IMR-90 (cell line): Measurements from ENCODE around the gene PCDHB12. TPM values are rescaled to one million over a fixed set of nuclear protein-coding genes. Genes with fewer than 3 reads are reported as not detected.
A peak's percentile ranks its signal among the peaks of the same experiment; 100 is the strongest.

ENCODE experiments used
- ATAC-seq: fragments of 200-7000 bp; cut with Tn5 transposase; 2 replicates; pipeline ENCODE4 v1.9.1; 2020; ENCODE audit warnings: low read depth, mild to moderate bottlenecking, moderate library complexity
- BruUV-seq: library from RNA; stranded (reverse); fragments of 400-500 nt; replicated peaks from 2 replicates; lab custom pipeline; 2021; lab: Mats Ljungman, UMichigan
- CTCF ChIA-PET: fragments of 300-600 bp; formaldehyde crosslinking; extraction: SDS; loops from one replicate; lab custom pipeline; 2021; ENCODE audit warnings: antibody characterized with exemption; lab: Yijun Ruan, JAX
- POLR2A ChIA-PET: fragments of 300-600 bp; sonication (Branson Sonifier 250); formaldehyde crosslinking; loops from one replicate; lab custom pipeline; 2022; ENCODE audit warnings: antibody characterized with exemption; ENCODE audit not compliant: unreplicated experiment; lab: Charles Lee
- DNase-seq: peaks from one replicate; pipeline ENCODE4 v3.0.0; 2013
- H2AFZ ChIP-seq: replicated peaks from 2 replicates; pipeline ENCODE3; 2013; ENCODE audit warnings: low read length, mild to moderate bottlenecking; ENCODE audit not compliant: poor library complexity
- H2AK5ac ChIP-seq: 2 replicates; pipeline ENCODE4 v1.6.1; 2013; ENCODE audit warnings: low read depth, low read length, inconsistent platforms
- H2AK9ac ChIP-seq: replicated peaks from 2 replicates; pipeline ENCODE3; 2013; ENCODE audit warnings: mild to moderate bottlenecking, low read depth, low read length, moderate library complexity; ENCODE audit not compliant: poor library complexity
- H2BK120ac ChIP-seq: 2 replicates; pipeline ENCODE4 v1.6.1; 2013; ENCODE audit warnings: low read depth, low read length, inconsistent platforms
- H2BK15ac ChIP-seq: 3 replicates; pipeline ENCODE4 v1.6.1; 2013; ENCODE audit warnings: low read depth, low read length, inconsistent platforms
- H2BK20ac ChIP-seq: 2 replicates; pipeline ENCODE4 v1.6.1; 2013; ENCODE audit warnings: low read depth, mild to moderate bottlenecking, inconsistent platforms, low read length, moderate library complexity
- H2BK5ac ChIP-seq: 2 replicates; pipeline ENCODE4 v1.6.1; 2013; ENCODE audit warnings: mild to moderate bottlenecking, low read depth, low read length, inconsistent platforms; ENCODE audit not compliant: poor library complexity, severe bottlenecking
- H3K14ac ChIP-seq: replicated peaks from 2 replicates; pipeline ENCODE4 v1.6.1; 2013; ENCODE audit warnings: low read depth, low read length, inconsistent platforms
- H3K18ac ChIP-seq: 2 replicates; pipeline ENCODE4 v1.6.1; 2013; ENCODE audit warnings: low read depth, low read length, control low read depth
- H3K23ac ChIP-seq: 2 replicates; pipeline ENCODE4 v1.6.1; 2013; ENCODE audit warnings: low read depth, low read length, inconsistent platforms
- H3K27ac ChIP-seq: 2 replicates; pipeline ENCODE4 v1.5.1; 2013; ENCODE audit warnings: mild to moderate bottlenecking, control low read depth, low read length; ENCODE audit not compliant: insufficient read depth
- H3K27me3 ChIP-seq: 2 replicates; pipeline ENCODE4 v1.6.1; 2013; ENCODE audit warnings: low read length; ENCODE audit not compliant: control insufficient read depth, insufficient read depth
- H3K36me3 ChIP-seq: 2 replicates; pipeline ENCODE4 v1.6.1; 2013; ENCODE audit warnings: low read length, mixed read lengths; ENCODE audit not compliant: control insufficient read depth, insufficient read depth
- H3K4ac ChIP-seq: 2 replicates; pipeline ENCODE4 v1.6.1; 2013; ENCODE audit warnings: low read depth, low read length, inconsistent platforms
- H3K4me1 ChIP-seq: 2 replicates; pipeline ENCODE4 v1.6.1; 2013; ENCODE audit warnings: low read length, mixed read lengths; ENCODE audit not compliant: control insufficient read depth, insufficient read depth
- H3K4me2 ChIP-seq: 2 replicates; pipeline ENCODE4 v1.6.1; 2013; ENCODE audit warnings: low read depth, mild to moderate bottlenecking, control low read depth, low read length, moderate library complexity
- H3K4me3 ChIP-seq: 2 replicates; pipeline ENCODE4 v1.5.1; 2013; ENCODE audit warnings: low read depth, mild to moderate bottlenecking, control low read depth, low read length, moderate library complexity; ENCODE audit not compliant: insufficient read depth
- H3K56ac ChIP-seq: 2 replicates; pipeline ENCODE4 v1.6.1; 2013; ENCODE audit warnings: low read length, inconsistent platforms; ENCODE audit not compliant: insufficient read depth; ENCODE audit errors: extremely low read depth
- H3K79me1 ChIP-seq, 2 experiments: 2 replicates each; pipeline ENCODE4 v1.6.1; 2013; ENCODE audit warnings: low read length in 2 of 2, inconsistent platforms in 1 of 2, low read depth in 1 of 2
- H3K9ac ChIP-seq: 2 replicates; pipeline ENCODE4 v1.6.1; 2013; ENCODE audit warnings: low read depth, low read length, control low read depth
- H3K9me1 ChIP-seq: 2 replicates; pipeline ENCODE4 v1.6.1; 2013; ENCODE audit warnings: low read length, inconsistent platforms; ENCODE audit not compliant: insufficient read depth
- H3K9me3 ChIP-seq: 2 replicates; pipeline ENCODE4 v1.6.1; 2013; ENCODE audit warnings: low read length; ENCODE audit not compliant: control insufficient read depth, insufficient read depth
- H4K20me1 ChIP-seq: 2 replicates; pipeline ENCODE4 v1.6.1; 2013; ENCODE audit warnings: low read length, inconsistent platforms; ENCODE audit not compliant: insufficient read depth
- H4K5ac ChIP-seq: 2 replicates; pipeline ENCODE4 v1.6.1; 2013; ENCODE audit warnings: mild to moderate bottlenecking, low read depth, low read length, control low read depth
- H4K8ac ChIP-seq, 2 experiments: 2 replicates each; pipeline ENCODE4 v1.6.1; 2013; ENCODE audit warnings: low read depth in 2 of 2, low read length in 2 of 2, control low read depth in 1 of 2, inconsistent platforms in 1 of 2
- H4K91ac ChIP-seq: 2 replicates; pipeline ENCODE4 v1.6.1; 2013; ENCODE audit warnings: low read depth, low read length, inconsistent platforms; ENCODE audit not compliant: insufficient read depth
- CTCF ChIP-seq: conservative IDR thresholded peaks from 2 replicates; pipeline ENCODE4 v1.5.1; 2012; ENCODE audit warnings: mild to moderate bottlenecking, low read depth, low read length, improper control_type of control experiment
- MAFK ChIP-seq: IDR thresholded peaks from 2 replicates; pipeline ENCODE4 v1.6.1; 2012; ENCODE audit warnings: low read depth, low read length, improper control_type of control experiment
- MXI1 ChIP-seq: IDR thresholded peaks from 2 replicates; pipeline ENCODE4 v1.6.1; 2012; ENCODE audit warnings: low read depth, mild to moderate bottlenecking, low read length, moderate library complexity, borderline replicate concordance
- RAD21 ChIP-seq: IDR thresholded peaks from 2 replicates; pipeline ENCODE4 v1.6.1; 2012; ENCODE audit warnings: low read length, improper control_type of control experiment
- RFX5 ChIP-seq: IDR thresholded peaks from 2 replicates; pipeline ENCODE4 v1.8.0; 2012; ENCODE audit warnings: low read depth, mild to moderate bottlenecking, low read length, moderate library complexity
- USF2 ChIP-seq: fragments of 150-350 bp; IDR thresholded peaks from 2 replicates; pipeline ENCODE4 v1.6.1; 2017; ENCODE audit warnings: mild to moderate bottlenecking, antibody characterized with exemption, low read length, low read depth
- WGBS, 2 experiments: methylation state at CpG; one replicate each; pipeline versions ENCODE4 v1.1.5 to v1.1.7; 2013; ENCODE audit warnings: missing lambda C conversion rate in 2 of 2; ENCODE audit not compliant: insufficient read length in 1 of 2; ENCODE audit errors: extremely low coverage in 2 of 2; 5-methylcytosine and 5-hydroxymethylcytosine counted together
- dilution Hi-C: fragments of 300-500 bp; cut with HindIII; formaldehyde crosslinking; loops from one replicate; pipeline ENCODE4 v1.14.3; 2018; ENCODE audit warnings: low sequenced_read_pairs; ENCODE audit not compliant: unreplicated experiment
- in situ Hi-C: fragments of 300-500 bp; cut with MboI; formaldehyde crosslinking; loops from 3 replicates; pipeline ENCODE4 v1.14.3; 2019; ENCODE audit warnings: low sequenced_read_pairs, inconsistent platforms, mixed read lengths
- intact Hi-C: fragments of 100-400 bp; cut with micrococcal nuclease; formaldehyde crosslinking; loops from 2 replicates; pipeline ENCODE4 v1.10.0; 2022
- polyA plus RNA-seq, 3 experiments: library from polyadenylated mRNA; depleted of rRNA; stranded (reverse); fragments of >200 nt; gene quantifications; 2 replicates each; pipeline ENCODE4 v1.2.3, GENCODE V29; 2012; ENCODE audit warnings: low replicate concordance in 1 of 3
- total RNA-seq: library from RNA; depleted of rRNA; stranded (reverse); fragments of >200 nt; gene quantifications from 2 replicates; pipeline ENCODE4 v1.2.3, GENCODE V29; 2012

The PCDHB12 gene
- total and polyA plus RNA-seq, 2 of the 4 experiments (the other 2 are of a cell fraction): 0.09 to 0.18 TPM

GRCh38 chr5:141223112-141223783 is 14.7 kb downstream of the PCDHB12 start, which contains the start of gene PCDHB14:
Gene PCDHB14 (plus strand): TSS chr5:141223343. CDS start chr5:141223506, 163 bp downstream.
- Histone ChIP-seq H2BK20ac (no peak within 1 kb of the TSS), H4K20me1 (no peaks in the 10 kb centered on the region), H2BK5ac (no peak within 1 kb of the TSS), H2AK5ac (no peak within 1 kb of the TSS), H3K79me1 (no peaks in the 10 kb centered on the region), H3K27me3 (no peaks in the 10 kb centered on the region), H3K23ac (no peak within 1 kb of the TSS), H3K4me3 (peak within 1 kb of the TSS; percentile 48), H3K4me2 (peak within 1 kb of the TSS; percentile 77), H3K18ac (no peak within 1 kb of the TSS), H2BK15ac (no peak within 1 kb of the TSS), H4K5ac (no peak within 1 kb of the TSS), H4K91ac (no peak within 1 kb of the TSS), H4K8ac (no peak within 1 kb of the TSS), H3K36me3 (no peaks in the 10 kb centered on the region), H2AK9ac (no peak within 1 kb of the TSS), H3K9me1 (no peaks in the 10 kb centered on the region), H3K9me3 (peaks cover 22% of the 10 kb centered on the region), H3K56ac (no peak within 1 kb of the TSS), H3K4ac (no peak within 1 kb of the TSS), H3K14ac (no peak within 1 kb of the TSS), H3K9ac (peak within 1 kb of the TSS; percentile 68; the same call in 1 of the 2 replicates), H2AFZ (no peak within 1 kb of the TSS), H2BK120ac (no peak within 1 kb of the TSS), H3K4me1 (no peaks in the 10 kb centered on the region), H3K27ac (no peak within 1 kb of the TSS)
- TF ChIP-seq MXI1: no peak
- TF ChIP-seq USF2: no peak
- no peak for TF ChIP-seq MAFK
- no peak for TF ChIP-seq RFX5
- peak; percentile 33 for TF ChIP-seq RAD21
- peak; percentile 34 for TF ChIP-seq CTCF
- intact Hi-C loops: loop anchor here (1.0 kb wide), 1 partner anchor 341 kb away; no protein-coding TSS in a partner anchor
- BruUV-seq: no TSS peak
- WGBS, 2 experiments: 0% methylated on average over 1 of the region's 15 CpGs; no CpG with 5 or more reads in 1 of the 2 experiments
- peak; percentile 69 for ATAC-seq
- ChIA-PET CTCF (interaction anchor here (0.6 to 2.4 kb wide), 5 partner anchors 148 to 341 kb away, joined by 3 to 8 read pairs (median 4); no protein-coding TSS in a partner anchor), POLR2A (no interaction called here)
- in situ Hi-C loops: no loop called here
- dilution Hi-C loops: no loop called here
- DNase-seq: peak; percentile 20
